Sigmoid colon (tissue), 7 donors: ENCODE data around the gene PRG2. TPM values are rescaled to one million over a fixed set of nuclear protein-coding genes. Genes with fewer than 3 reads are reported as not detected.

Experiments used
- DNase-seq: peaks from one replicate; pipeline ENCODE4 v3.0.0-alpha.2; 2019
- H3K27ac ChIP-seq, 4 donors: fragments of 200-600 bp; sonication (generic); one replicate each; pipeline ENCODE4 v1.5.1; 2016 to 2019; ENCODE audit warnings: mild to moderate bottlenecking in 1 of 4
- H3K27me3 ChIP-seq, 3 donors: fragments of 200-600 bp; sonication (generic); one replicate each; pipeline ENCODE4 v1.5.1; 2019; ENCODE audit warnings: mild to moderate bottlenecking in 1 of 3
- H3K36me3 ChIP-seq, 4 donors: fragments of 200-600 bp; sonication (generic); one replicate each; pipeline ENCODE4 v1.5.1; 2016 to 2019
- H3K4me1 ChIP-seq, 4 donors: fragments of 200-600 bp; sonication (generic); one replicate each; pipeline ENCODE4 v1.5.1; 2017 to 2019
- H3K4me3 ChIP-seq, 4 donors: fragments of 200-600 bp; sonication (generic); one replicate each; pipeline ENCODE4 v1.5.1; 2017 to 2019; ENCODE audit warnings: mild to moderate bottlenecking in 2 of 4, moderate library complexity in 1 of 4
- H3K9me3 ChIP-seq, 4 donors: fragments of 200-600 bp in 3 of 4; sonication (generic) in 3 of 4; one replicate each; pipeline versions ENCODE4 v1.5.1 to v1.6.1; 2013 to 2019
- CTCF ChIP-seq, 4 experiments: fragments of 450-650 bp in 3 of 4; fragments of 200-600 bp in 1 of 4; IDR thresholded peaks; one replicate each; pipeline ENCODE4 v1.5.1; 2016 to 2019; ENCODE audit warnings: antibody characterized with exemption in 4 of 4, mild to moderate bottlenecking in 3 of 4, moderate library complexity in 2 of 4
- EP300 ChIP-seq, 4 donors: sonication (generic); formaldehyde crosslinking; IDR thresholded peaks; one replicate each; pipeline ENCODE4 v1.6.1; 2017; ENCODE audit warnings: antibody characterized with exemption in 4 of 4
- POLR2A ChIP-seq, 2 donors: fragments of 450-650 bp; IDR thresholded peaks; one replicate each; pipeline ENCODE4 v1.6.1; 2016; ENCODE audit warnings: antibody characterized with exemption in 2 of 2, mild to moderate bottlenecking in 2 of 2, moderate library complexity in 2 of 2
- POLR2AphosphoS5 ChIP-seq, 4 donors: sonication (generic); formaldehyde crosslinking; IDR thresholded peaks; one replicate each; pipeline ENCODE4 v1.6.1; 2017; ENCODE audit warnings: antibody characterized with exemption in 4 of 4
- WGBS, 2 donors: extraction: QIAGEN DNeasy Blood & Tissue Kit; methylation state at CpG; one replicate each; pipeline ENCODE4 v1.1.7; 2013; 5-methylcytosine and 5-hydroxymethylcytosine counted together
- intact Hi-C: fragments of 100-400 bp; cut with DNase I; formaldehyde crosslinking; loops from one replicate; pipeline ENCODE4 v1.15.1; 2023
- polyA plus RNA-seq, 3 donors: library from polyadenylated mRNA; stranded (reverse); fragments of 200-250 nt; gene quantifications; one replicate each; pipeline ENCODE4 v1.2.3, GENCODE V29; 2013
- total RNA-seq, 4 donors: library from RNA; depleted of rRNA; stranded (reverse); fragments of >200 nt; gene quantifications; one replicate each; pipeline ENCODE4 v1.1.0, GENCODE V29; 2016
- donor health status: healthy with polysubstance abuse.
- donor health status: Bipolar disorder and iron deficiency.
- donor health status: healthy.

PRG2 gene
- total and polyA plus RNA-seq, 7 donors = not detected

GRCh38 chr11:57421805-57422204 is 31.4 kb upstream of the PRG2 start:
- Histone ChIP-seq H3K9me3 (no peaks in the 10 kb centered on the region), H3K4me1 (peaks cover 0 to 46% (median 33%) of the 10 kb centered on the region in 4 donors), H3K36me3 (peaks cover 0 to 44% (median 4%) of the 10 kb centered on the region in 4 donors), H3K27me3 (no peaks in the 10 kb centered on the region), H3K27ac (no peak overlapping the region), H3K4me3 (no peak overlapping the region)
- DNase-seq = no peak
- TF ChIP-seq POLR2AphosphoS5 (IDR thresholded peaks at IDR 0.05) (no peak), CTCF (IDR thresholded peaks at IDR 0.05) (no peak), EP300 (IDR thresholded peaks at IDR 0.05) (no peak), POLR2A (IDR thresholded peaks at IDR 0.05) (no peak)
- intact Hi-C loops = no loop called here

- Histone ChIP-seq H3K4me1 (peaks cover 0 to 39% (median 26%) of the 10 kb centered on the region in 4 donors), H3K36me3 (peaks cover 6 to 52% (median 7%) of the 10 kb centered on the region in 4 donors), H3K27me3 (no peaks in the 10 kb centered on the region), H3K4me3 (no peak overlapping the region), H3K27ac (no peak overlapping the region), H3K9me3 (no peaks in the 10 kb centered on the region)
- DNase-seq = no peak
- TF ChIP-seq EP300 (IDR thresholded peaks at IDR 0.05) (no peak), POLR2A (IDR thresholded peaks at IDR 0.05) (no peak), CTCF (IDR thresholded peaks at IDR 0.05) (no peak), POLR2AphosphoS5 (IDR thresholded peaks at IDR 0.05) (no peak)
- 94 to 97% methylated on average over 4 of the region's 4 CpGs for WGBS, 2 donors
- intact Hi-C loops = no loop called here
Measured at GRCh38 chr11:57421066-57421465, 30.6 kb upstream of the PRG2 start.

- Histone ChIP-seq H3K36me3 (peaks cover 6 to 71% (median 17%) of the 10 kb centered on the region in 4 donors), H3K4me3 (no peak overlapping the region), H3K4me1 (peaks cover 0 to 20% (median 8%) of the 10 kb centered on the region in 4 donors), H3K9me3 (no peaks in the 10 kb centered on the region), H3K27ac (no peak overlapping the region), H3K27me3 (no peaks in the 10 kb centered on the region)
- DNase-seq = no peak
- intact Hi-C loops = no loop called here
- WGBS, 2 donors = 79 to 89% methylated on average over 3 of the region's 3 CpGs
- TF ChIP-seq CTCF (IDR thresholded peaks at IDR 0.05) (no peak), POLR2A (IDR thresholded peaks at IDR 0.05) (no peak), POLR2AphosphoS5 (IDR thresholded peaks at IDR 0.05) (no peak), EP300 (IDR thresholded peaks at IDR 0.05) (no peak)
Measured at GRCh38 chr11:57419146-57419545, 28.7 kb upstream of the PRG2 start.

GRCh38 chr11:57418131-57418530 is 27.7 kb upstream of the PRG2 start:
- TF ChIP-seq POLR2A (IDR thresholded peaks at IDR 0.05) = no peak
- no peak for TF ChIP-seq EP300 (IDR thresholded peaks at IDR 0.05)
- TF ChIP-seq POLR2AphosphoS5 (IDR thresholded peaks at IDR 0.05) = no peak
- TF ChIP-seq CTCF (IDR thresholded peaks at IDR 0.05) = no peak
- no peaks in the 10 kb centered on the region for H3K27me3 ChIP-seq
- no peak for DNase-seq
- H3K4me3 ChIP-seq = no peak overlapping the region
- no peak overlapping the region for H3K27ac ChIP-seq
- H3K9me3 ChIP-seq = no peaks in the 10 kb centered on the region
- peaks cover 0 to 10% (median 3%) of the 10 kb centered on the region in 4 donors for H3K4me1 ChIP-seq
- intact Hi-C loops = no loop called here
- peaks cover 11 to 77% (median 20%) of the 10 kb centered on the region in 4 donors for H3K36me3 ChIP-seq

GRCh38 chr11:57417056-57417455 is 26.6 kb upstream of the PRG2 start:
- no peak for TF ChIP-seq EP300 (IDR thresholded peaks at IDR 0.05)
- TF ChIP-seq POLR2AphosphoS5 (IDR thresholded peaks at IDR 0.05) = no peak
- no peak for TF ChIP-seq CTCF (IDR thresholded peaks at IDR 0.05)
- WGBS, 2 donors = 82 to 86% methylated on average over 4 of the region's 4 CpGs
- peak; percentile 70 for DNase-seq
- H3K4me3 ChIP-seq = no peak overlapping the region
- H3K27ac ChIP-seq = no peak overlapping the region
- H3K36me3 ChIP-seq = peaks cover 11 to 82% (median 20%) of the 10 kb centered on the region in 4 donors
- no peaks in the 10 kb centered on the region for H3K27me3 ChIP-seq
- intact Hi-C loops = no loop called here
- H3K4me1 ChIP-seq = peaks cover 0 to 10% (median 3%) of the 10 kb centered on the region in 4 donors
- no peaks in the 10 kb centered on the region for H3K9me3 ChIP-seq
